Endothelial cell of hepatic sinusoid (primary cell): ENCODE results near the gene AUTS2.

Experiments used
- in situ Hi-C: cut with HindIII; loops from 2 replicates; pipeline ENCODE4 v1.10.0; 2017; ENCODE audit warnings: low sequenced_read_pairs

AUTS2 gene

GRCh38 chr7:70466725-70467364 is 868.6 kb downstream of the AUTS2 start:
- in situ Hi-C loops, result no loop called here

- in situ Hi-C loops, result no loop called here
Measured at GRCh38 chr7:70470746-70471145, 872.5 kb downstream of the AUTS2 start.

- in situ Hi-C loops, result no loop called here
Measured at GRCh38 chr7:70472601-70473237, 874.4 kb downstream of the AUTS2 start.

DNA sequence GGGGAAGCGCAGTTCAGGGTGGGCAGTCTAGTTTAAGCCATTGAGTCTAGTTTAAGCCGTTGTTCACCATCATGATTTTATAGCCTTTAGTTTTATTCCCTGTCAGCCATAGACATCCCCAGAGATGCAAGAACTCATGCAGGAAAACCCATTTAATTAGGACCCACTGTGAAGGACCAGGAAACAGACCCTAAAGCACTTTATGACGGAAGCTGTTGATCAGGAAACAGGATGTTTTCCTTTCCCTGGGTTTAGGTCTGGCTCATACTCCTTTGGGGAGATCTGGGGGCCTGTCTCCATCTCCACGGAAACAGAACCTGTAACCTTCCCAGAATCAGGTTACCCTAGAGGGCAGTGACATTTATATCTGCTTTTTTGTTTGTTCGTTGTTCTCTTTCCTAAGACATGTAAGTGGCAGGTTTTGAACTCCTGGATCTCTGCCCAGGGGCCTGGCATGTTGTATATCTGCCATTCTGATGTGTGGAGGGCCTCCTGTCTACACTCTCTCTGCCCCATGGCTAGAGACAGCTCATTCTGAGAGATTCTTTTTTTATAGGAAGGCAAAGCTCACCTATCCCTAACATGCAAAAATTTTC is 876.5 kb downstream of the AUTS2 start:
- in situ Hi-C loops, result no loop called here

DNA sequence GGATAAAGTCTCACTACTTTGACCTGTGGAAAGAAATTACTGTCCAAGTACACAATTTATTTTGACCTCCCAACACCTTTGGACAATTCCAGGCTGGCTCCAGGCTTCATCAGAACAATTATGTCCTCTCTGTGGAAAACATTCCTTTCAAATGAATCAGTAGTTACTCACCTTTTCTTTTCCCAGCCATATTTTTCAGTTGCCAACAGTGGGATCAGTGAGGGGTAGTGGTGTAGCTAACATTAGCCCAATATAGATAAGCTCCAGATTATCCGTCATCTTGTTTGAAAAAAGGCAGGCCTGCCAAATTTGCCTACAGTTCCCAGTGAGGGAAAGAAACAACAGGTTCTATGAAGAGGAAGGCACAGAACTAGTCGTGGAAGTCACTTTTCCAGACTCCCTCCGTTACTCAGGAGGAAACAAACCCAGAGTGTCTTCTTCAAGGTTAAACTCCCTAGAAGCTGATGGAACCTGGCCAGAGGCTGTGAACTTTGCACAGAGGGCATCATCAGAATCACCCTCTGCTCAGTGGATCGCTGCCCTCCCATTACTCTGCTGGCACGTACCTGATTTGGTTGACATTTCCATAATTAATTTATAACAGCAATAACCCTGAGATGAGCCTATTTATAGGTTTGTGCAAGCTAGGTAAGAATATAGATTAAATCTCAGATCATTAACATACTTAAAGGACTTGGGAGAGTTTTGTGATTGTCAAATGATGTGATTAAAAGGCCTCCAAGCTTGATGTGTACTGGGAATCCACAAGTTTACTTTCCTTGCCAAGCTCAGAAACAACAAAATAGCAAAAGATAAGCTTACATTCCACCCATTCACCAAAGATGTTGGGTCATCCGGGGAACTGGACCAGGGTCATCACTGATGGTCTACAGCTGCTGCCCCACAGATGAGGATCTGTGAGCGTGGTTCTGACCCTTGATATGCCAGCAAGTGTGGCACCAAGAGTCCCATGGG is 879.0 kb downstream of the AUTS2 start:
- in situ Hi-C loops, result no loop called here

- in situ Hi-C loops, result no loop called here
Measured at GRCh38 chr7:70479153-70480021, 881.1 kb downstream of the AUTS2 start.

DNA sequence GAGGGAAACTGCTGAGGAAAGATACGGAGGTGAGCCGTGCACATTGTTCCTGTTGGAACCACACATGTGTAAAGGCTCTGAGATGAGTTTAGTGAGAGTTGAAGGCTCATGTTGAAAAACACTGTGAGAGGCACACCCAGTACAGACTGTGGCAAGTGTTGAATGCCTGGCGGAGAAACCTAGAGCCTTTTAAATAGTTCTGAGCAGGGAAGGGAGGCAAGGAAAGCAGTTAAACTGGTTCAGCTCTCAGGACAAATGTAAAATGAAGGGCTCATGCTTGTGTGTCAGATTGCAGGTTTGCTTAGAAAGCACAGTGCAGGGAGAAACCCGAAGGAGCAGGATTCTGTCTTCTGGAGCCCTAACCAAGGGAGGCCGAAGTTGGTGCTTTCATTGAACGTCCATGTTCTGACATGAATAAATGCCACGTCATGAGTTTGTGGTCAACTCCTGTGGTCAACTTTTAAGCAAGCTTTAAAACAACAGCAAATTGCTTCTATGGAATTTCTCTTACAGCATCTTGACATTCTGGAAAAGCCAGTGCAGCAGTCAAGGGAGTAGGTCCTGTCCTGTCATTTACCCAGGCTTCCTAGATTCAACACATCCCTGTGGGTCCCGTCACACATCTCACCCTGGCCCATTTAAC is 882.8 kb downstream of the AUTS2 start:
- in situ Hi-C loops, result no loop called here

- in situ Hi-C loops, result no loop called here
Measured at GRCh38 chr7:70481570-70482123, 883.4 kb downstream of the AUTS2 start.

DNA sequence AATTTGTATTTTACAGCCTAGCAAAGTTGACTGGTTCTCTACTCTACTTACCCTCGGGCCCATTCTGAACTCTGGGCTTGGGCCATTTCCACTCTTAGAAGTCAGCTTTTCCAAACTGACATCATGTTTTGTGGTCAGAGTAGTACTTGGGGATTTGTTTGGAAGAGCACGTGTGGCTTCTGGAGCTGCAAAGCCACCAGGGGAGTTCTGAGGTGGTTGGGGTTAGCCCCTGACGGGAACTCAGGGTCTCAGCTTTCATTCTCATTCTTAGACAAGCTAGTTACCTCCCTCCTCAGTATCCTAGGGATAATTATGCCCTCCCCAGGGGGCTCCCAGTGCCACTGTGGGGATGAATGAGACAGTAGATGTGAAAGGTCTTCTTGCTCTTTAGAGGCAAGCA is 886.0 kb downstream of the AUTS2 start:
- in situ Hi-C loops, result no loop called here

GRCh38 chr7:70486977-70487376 is 888.7 kb downstream of the AUTS2 start:
- in situ Hi-C loops, result no loop called here

GRCh38 chr7:70487428-70487827 is 889.2 kb downstream of the AUTS2 start:
- in situ Hi-C loops, result no loop called here

- in situ Hi-C loops, result no loop called here
Measured at GRCh38 chr7:70487886-70488285, 889.6 kb downstream of the AUTS2 start.

GRCh38 chr7:70489813-70490212 is 891.5 kb downstream of the AUTS2 start:
- in situ Hi-C loops, result no loop called here

DNA sequence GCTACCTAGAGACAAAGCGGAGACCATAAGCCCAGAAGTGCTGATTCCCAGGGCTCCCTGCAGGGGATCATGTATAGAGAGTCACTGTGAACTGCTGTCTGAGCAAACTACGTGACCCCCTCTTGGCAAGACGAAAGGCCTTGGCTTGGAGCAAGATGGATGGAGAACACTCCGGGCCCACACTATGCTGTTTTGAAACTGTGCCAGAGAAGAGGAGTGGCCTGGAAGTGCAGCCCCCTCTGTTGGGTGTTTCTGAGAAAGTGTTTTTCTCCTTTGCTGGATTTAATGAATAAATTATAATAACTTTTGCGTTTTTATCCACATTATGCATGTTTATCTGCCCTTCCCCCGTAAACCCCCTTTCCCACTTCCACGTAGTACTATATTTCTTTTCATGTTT is 894.4 kb downstream of the AUTS2 start:
- in situ Hi-C loops, result no loop called here

- in situ Hi-C loops, result no loop called here
Measured at GRCh38 chr7:70494225-70495032, 896.2 kb downstream of the AUTS2 start.

- in situ Hi-C loops, result no loop called here
Measured at GRCh38 chr7:70495033-70495376, 896.7 kb downstream of the AUTS2 start.

DNA sequence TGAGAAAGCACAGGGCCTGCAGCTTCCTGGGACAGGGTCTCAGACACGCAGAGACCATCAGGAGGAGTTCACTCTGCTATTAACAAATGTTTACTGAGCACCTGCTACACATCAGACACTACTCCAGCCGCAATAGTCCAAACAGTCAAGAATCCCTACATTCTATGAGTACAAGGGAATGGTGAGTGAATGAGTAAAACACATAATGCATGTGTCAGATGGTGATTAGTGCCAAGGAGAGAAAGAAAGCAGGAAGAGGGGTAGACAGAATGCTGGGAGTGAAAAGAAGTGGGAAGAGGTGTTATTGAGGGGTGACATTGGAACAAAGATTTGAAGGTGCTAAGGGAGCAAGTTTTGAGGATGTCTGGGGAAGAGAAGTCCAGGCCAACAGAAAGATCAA is 899.5 kb downstream of the AUTS2 start:
- in situ Hi-C loops, result no loop called here

- in situ Hi-C loops, result no loop called here
Measured at GRCh38 chr7:70498232-70498992, 900.1 kb downstream of the AUTS2 start.
